H9 (cell line): ENCODE measurements around the gene ITSN1. TPM values are rescaled to one million over a fixed set of nuclear protein-coding genes. Genes with fewer than 3 reads are reported as not detected.
A peak's percentile ranks its signal among the peaks of the same experiment; 100 is the strongest.

Experiments used
- DNase-seq: peaks from one replicate; pipeline ENCODE4 v3.0.0-alpha.2; 2017
- H2AFZ ChIP-seq: one replicate; pipeline ENCODE4 v1.6.1; 2013; ENCODE audit warnings: mild to moderate bottlenecking, low read length, control low read depth, moderate library complexity
- H2AK5ac ChIP-seq: 2 replicates; pipeline ENCODE4 v1.6.1; 2013; ENCODE audit warnings: low read length, control low read depth, mixed read lengths; ENCODE audit not compliant: insufficient read length
- H2BK120ac ChIP-seq: one replicate; pipeline ENCODE4 v1.6.1; 2013; ENCODE audit warnings: low read depth, mild to moderate bottlenecking, low read length, control low read depth, inconsistent platforms; ENCODE audit not compliant: poor library complexity, severe bottlenecking
- H2BK12ac ChIP-seq: 2 replicates; pipeline ENCODE4 v1.6.1; 2013; ENCODE audit warnings: low read length, control low read depth, mixed read lengths, low read depth; ENCODE audit not compliant: insufficient read length
- H2BK15ac ChIP-seq: 2 replicates; pipeline ENCODE4 v1.6.1; 2013; ENCODE audit warnings: low read depth, low read length, control low read depth
- H2BK20ac ChIP-seq: one replicate; pipeline ENCODE4 v1.6.1; 2013; ENCODE audit warnings: low read depth, mild to moderate bottlenecking, low read length, control low read depth, inconsistent platforms; ENCODE audit not compliant: poor library complexity, severe bottlenecking
- H2BK5ac ChIP-seq: 2 replicates; pipeline ENCODE4 v1.6.1; 2013; ENCODE audit warnings: low read length, control low read depth, mixed read lengths; ENCODE audit not compliant: insufficient read length
- H3K14ac ChIP-seq: 2 replicates; pipeline ENCODE4 v1.6.1; 2013; ENCODE audit warnings: low read length, control low read depth; ENCODE audit not compliant: insufficient read depth
- H3K18ac ChIP-seq: 2 replicates; pipeline ENCODE4 v1.6.1; 2013; ENCODE audit warnings: low read depth, mild to moderate bottlenecking, mixed read lengths, low read length, control low read depth; ENCODE audit not compliant: insufficient read length
- H3K23ac ChIP-seq: 2 replicates; pipeline ENCODE4 v1.6.1; 2013; ENCODE audit warnings: low read length, control low read depth, mixed read lengths, low read depth; ENCODE audit not compliant: insufficient read length
- H3K23me2 ChIP-seq: 2 replicates; pipeline ENCODE4 v1.6.1; 2013; ENCODE audit warnings: low read depth, mild to moderate bottlenecking, mixed read lengths, low read length, control low read depth; ENCODE audit not compliant: insufficient read length, poor library complexity, severe bottlenecking
- H3K27ac ChIP-seq: 2 replicates; pipeline ENCODE4 v1.5.1; 2013; ENCODE audit warnings: low read length, control low read depth, mixed read lengths, low read depth; ENCODE audit not compliant: insufficient read length
- H3K27me3 ChIP-seq: 2 replicates; pipeline ENCODE4 v1.6.1; 2013; ENCODE audit warnings: low read length, control low read depth, inconsistent platforms; ENCODE audit not compliant: insufficient read depth
- H3K4ac ChIP-seq: 2 replicates; pipeline ENCODE4 v1.6.1; 2013; ENCODE audit warnings: low read depth, mild to moderate bottlenecking, control low read depth, inconsistent platforms, low read length, moderate library complexity
- H3K4me1 ChIP-seq: 2 replicates; pipeline ENCODE4 v1.6.1; 2013; ENCODE audit warnings: low read length, control low read depth, inconsistent platforms; ENCODE audit not compliant: insufficient read depth
- H3K4me2 ChIP-seq: 2 replicates; pipeline ENCODE4 v1.6.1; 2013; ENCODE audit warnings: low read length, control low read depth, mixed read lengths; ENCODE audit not compliant: insufficient read length, insufficient read depth
- H3K56ac ChIP-seq: 2 replicates; pipeline ENCODE4 v1.6.1; 2013; ENCODE audit warnings: low read depth, mild to moderate bottlenecking, mixed read lengths, low read length, control low read depth; ENCODE audit not compliant: insufficient read length
- H3K79me1 ChIP-seq: 2 replicates; pipeline ENCODE4 v1.6.1; 2013; ENCODE audit warnings: low read depth, mild to moderate bottlenecking, moderate library complexity, low read length, control low read depth, inconsistent platforms; ENCODE audit not compliant: insufficient read depth, poor library complexity, severe bottlenecking
- H3K79me2 ChIP-seq: 2 replicates; pipeline ENCODE4 v1.6.1; 2013; ENCODE audit warnings: low read length, control low read depth, inconsistent platforms; ENCODE audit not compliant: insufficient read depth
- H3K9ac ChIP-seq: 2 replicates; pipeline ENCODE4 v1.6.1; 2013; ENCODE audit warnings: low read length, control low read depth, mixed read lengths; ENCODE audit not compliant: insufficient read length; ENCODE audit errors: extremely low read depth
- H3K9me3 ChIP-seq: one replicate; pipeline ENCODE4 v1.6.1; 2013; ENCODE audit warnings: low read depth, low read length, inconsistent platforms; ENCODE audit not compliant: control insufficient read depth
- H3T11ph ChIP-seq: one replicate; pipeline ENCODE4 v1.6.1; 2013; ENCODE audit warnings: mild to moderate bottlenecking, low read length, control low read depth, inconsistent platforms
- H4K20me1 ChIP-seq: one replicate; pipeline ENCODE4 v1.6.1; 2013; ENCODE audit not compliant: control insufficient read depth, insufficient read length, insufficient read depth
- H4K5ac ChIP-seq: 2 replicates; pipeline ENCODE4 v1.6.1; 2013; ENCODE audit warnings: low read depth, mild to moderate bottlenecking, mixed read lengths, low read length, control low read depth; ENCODE audit not compliant: insufficient read length
- H4K8ac ChIP-seq: replicated peaks from 2 replicates; pipeline ENCODE4 v1.6.1; 2013; ENCODE audit warnings: low read length, control low read depth, mixed read lengths, low read depth; ENCODE audit not compliant: insufficient read length
- H4K91ac ChIP-seq: 2 replicates; pipeline ENCODE4 v1.6.1; 2013; ENCODE audit warnings: low read depth, mild to moderate bottlenecking, moderate library complexity, mixed read lengths, low read length, control low read depth; ENCODE audit not compliant: insufficient read length
- H3K27ac Mint-ChIP-seq, 3 experiments: 2 replicates in 2 of 3; 3 replicates in 1 of 3; pipeline ENCODE4 v1.8.0; 2020 to 2021; ENCODE audit warnings: mixed read lengths in 3 of 3, mild to moderate bottlenecking in 1 of 3, moderate library complexity in 1 of 3
- H3K27me3 Mint-ChIP-seq: 2 replicates; pipeline ENCODE4 v1.8.0; 2021; ENCODE audit warnings: low read depth, mild to moderate bottlenecking, moderate library complexity, mixed read lengths
- H3K36me3 Mint-ChIP-seq, 3 experiments: 2 replicates in 2 of 3; 3 replicates in 1 of 3; pipeline ENCODE4 v1.8.0; 2020 to 2021; ENCODE audit warnings: low read depth in 3 of 3, mixed read lengths in 3 of 3; ENCODE audit not compliant: insufficient read depth in 1 of 3
- H3K4me1 Mint-ChIP-seq, 2 experiments: 2 replicates each; pipeline ENCODE4 v1.8.0; 2020; ENCODE audit warnings: mixed read lengths in 2 of 2
- H3K4me3 Mint-ChIP-seq, 2 experiments: 2 replicates in 1 of 2; 3 replicates in 1 of 2; pipeline ENCODE4 v1.8.0; 2020 to 2021; ENCODE audit warnings: mild to moderate bottlenecking in 2 of 2, mixed read lengths in 2 of 2, moderate library complexity in 1 of 2
- H3K9me3 Mint-ChIP-seq, 2 experiments: 2 replicates in 1 of 2; 3 replicates in 1 of 2; pipeline ENCODE4 v1.8.0; 2020; ENCODE audit warnings: mild to moderate bottlenecking in 2 of 2, mixed read lengths in 2 of 2, moderate library complexity in 1 of 2
- WGBS: extraction: QIAGEN DNeasy Blood & Tissue Kit; methylation state at CpG from one replicate; pipeline ENCODE4 v1.1.7; 2013; ENCODE audit warnings: missing lambda C conversion rate, low lambda C conversion rate, mixed read lengths; ENCODE audit not compliant: insufficient read length; ENCODE audit errors: extremely low coverage; 5-methylcytosine and 5-hydroxymethylcytosine counted together
- total RNA-seq: library from RNA; stranded (reverse); gene quantifications from 2 replicates; pipeline ENCODE4 v1.2.1, GENCODE V29; 2021
- TF ChIP-seq, protein P1 (sequence below): fragments of 200-600 bp; sonication (generic); conservative IDR thresholded peaks from 3 replicates; pipeline ENCODE4 v1.8.0; 2021; ENCODE audit warnings: antibody characterized with exemption, mild to moderate bottlenecking

ITSN1 gene
- total RNA-seq, 1 experiment from 2014 or later: 94.2 TPM

DNA sequence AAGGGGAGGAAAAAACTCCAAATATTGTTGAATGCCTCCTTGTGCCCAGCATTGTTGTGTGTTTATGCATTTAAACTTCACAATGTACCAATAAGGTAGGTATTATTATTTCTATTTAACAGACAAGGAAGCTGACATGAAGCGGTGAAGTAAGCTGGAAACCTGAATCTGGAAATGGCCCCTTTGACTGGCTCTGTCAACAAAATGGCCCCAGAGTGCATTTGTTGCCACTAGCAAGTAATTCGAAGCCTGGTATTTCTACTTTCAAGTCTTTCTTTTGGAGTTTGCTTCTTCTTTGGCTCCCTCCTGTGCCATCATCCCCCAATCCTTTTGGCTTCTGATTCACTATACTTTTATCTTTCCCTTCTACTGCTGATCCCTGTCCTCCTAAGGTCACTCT is 23.9 kb upstream of the ITSN1 start:
- Histone ChIP-seq H4K20me1 (no peaks in the 10 kb centered on the region), H3K23me2 (no peaks in the 10 kb centered on the region), H3K4me2 (no peak overlapping the region), H2AFZ (no peak overlapping the region), H2AK5ac (no peak overlapping the region), H3K23ac (no peak overlapping the region), H3K27ac (no peak overlapping the region), H3K4ac (no peak overlapping the region), H2BK12ac (no peak overlapping the region), H3K56ac (no peak overlapping the region), H3K27me3 (no peaks in the 10 kb centered on the region), H3T11ph (no peak overlapping the region), H3K9ac (no peak overlapping the region), H3K9me3 (no peaks in the 10 kb centered on the region), H4K91ac (no peak overlapping the region), H2BK5ac (no peak overlapping the region), H2BK120ac (no peak overlapping the region), H3K79me1 (no peaks in the 10 kb centered on the region), H2BK20ac (no peak overlapping the region), H3K4me1 (no peaks in the 10 kb centered on the region), H4K8ac (no peak overlapping the region), H3K18ac (no peak overlapping the region), H4K5ac (no peak overlapping the region), H3K14ac (no peak overlapping the region), H2BK15ac (no peak overlapping the region), H3K79me2 (no peaks in the 10 kb centered on the region)
- Mint-ChIP-seq H3K27ac (peak overlapping the region in 2 of 3 experiments; percentile 2 to 22; a peak in 3 of 7 replicates), H3K9me3 (peaks cover 0 to 2% of the 10 kb centered on the region in 2 experiments; a peak in 1 of 5 replicates), H3K27me3 (no peaks in the 10 kb centered on the region; the same call in 1 of the 2 replicates), H3K4me3 (no peak overlapping the region), H3K36me3 (peaks cover 7 to 42% (median 31%) of the 10 kb centered on the region in 3 experiments; a peak in 6 of 7 replicates), H3K4me1 (peaks cover 17 to 18% of the 10 kb centered on the region in 2 experiments)
- TF ChIP-seq, protein P1, sequence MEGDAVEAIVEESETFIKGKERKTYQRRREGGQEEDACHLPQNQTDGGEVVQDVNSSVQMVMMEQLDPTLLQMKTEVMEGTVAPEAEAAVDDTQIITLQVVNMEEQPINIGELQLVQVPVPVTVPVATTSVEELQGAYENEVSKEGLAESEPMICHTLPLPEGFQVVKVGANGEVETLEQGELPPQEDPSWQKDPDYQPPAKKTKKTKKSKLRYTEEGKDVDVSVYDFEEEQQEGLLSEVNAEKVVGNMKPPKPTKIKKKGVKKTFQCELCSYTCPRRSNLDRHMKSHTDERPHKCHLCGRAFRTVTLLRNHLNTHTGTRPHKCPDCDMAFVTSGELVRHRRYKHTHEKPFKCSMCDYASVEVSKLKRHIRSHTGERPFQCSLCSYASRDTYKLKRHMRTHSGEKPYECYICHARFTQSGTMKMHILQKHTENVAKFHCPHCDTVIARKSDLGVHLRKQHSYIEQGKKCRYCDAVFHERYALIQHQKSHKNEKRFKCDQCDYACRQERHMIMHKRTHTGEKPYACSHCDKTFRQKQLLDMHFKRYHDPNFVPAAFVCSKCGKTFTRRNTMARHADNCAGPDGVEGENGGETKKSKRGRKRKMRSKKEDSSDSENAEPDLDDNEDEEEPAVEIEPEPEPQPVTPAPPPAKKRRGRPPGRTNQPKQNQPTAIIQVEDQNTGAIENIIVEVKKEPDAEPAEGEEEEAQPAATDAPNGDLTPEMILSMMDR: no peak
- DNase-seq: no peak
- no CpG with 5 or more reads among the region's 2 CpGs for WGBS
